Fibroblast of the aortic adventitia (primary cell): ENCODE data around the gene PFKFB2. TPM values are rescaled to one million over a fixed set of nuclear protein-coding genes. Genes with fewer than 3 reads are reported as not detected.
A peak's percentile ranks its signal among the peaks of the same experiment; 100 is the strongest.
"Not testable (repeated sequence)": the region's sequence is repeated elsewhere in the genome, so short reads cannot be mapped to it uniquely, and the experiment has no call there.

Experiments
- DNase-seq: peaks from one replicate; pipeline ENCODE4 v3.0.0-alpha.2; 2010; ENCODE audit warnings: low read depth
- H3K4me3 ChIP-seq: 2 replicates; pipeline ENCODE4 v1.5.1; 2011; ENCODE audit warnings: low read depth, mild to moderate bottlenecking, control low read depth, low read length, moderate library complexity
- CTCF ChIP-seq: IDR thresholded peaks from 2 replicates; pipeline ENCODE4 v1.5.1; 2011; ENCODE audit warnings: mild to moderate bottlenecking, low read length, control low read depth, inconsistent platforms; ENCODE audit not compliant: insufficient read depth
- total RNA-seq: library from RNA; depleted of rRNA; stranded (reverse); fragments of >200 nt; gene quantifications from 2 replicates; pipeline ENCODE4 v1.2.3, GENCODE V29; 2012; ENCODE audit warnings: low replicate concordance

The PFKFB2 gene
- total RNA-seq, 1 donor: 6.9 TPM

DNA sequence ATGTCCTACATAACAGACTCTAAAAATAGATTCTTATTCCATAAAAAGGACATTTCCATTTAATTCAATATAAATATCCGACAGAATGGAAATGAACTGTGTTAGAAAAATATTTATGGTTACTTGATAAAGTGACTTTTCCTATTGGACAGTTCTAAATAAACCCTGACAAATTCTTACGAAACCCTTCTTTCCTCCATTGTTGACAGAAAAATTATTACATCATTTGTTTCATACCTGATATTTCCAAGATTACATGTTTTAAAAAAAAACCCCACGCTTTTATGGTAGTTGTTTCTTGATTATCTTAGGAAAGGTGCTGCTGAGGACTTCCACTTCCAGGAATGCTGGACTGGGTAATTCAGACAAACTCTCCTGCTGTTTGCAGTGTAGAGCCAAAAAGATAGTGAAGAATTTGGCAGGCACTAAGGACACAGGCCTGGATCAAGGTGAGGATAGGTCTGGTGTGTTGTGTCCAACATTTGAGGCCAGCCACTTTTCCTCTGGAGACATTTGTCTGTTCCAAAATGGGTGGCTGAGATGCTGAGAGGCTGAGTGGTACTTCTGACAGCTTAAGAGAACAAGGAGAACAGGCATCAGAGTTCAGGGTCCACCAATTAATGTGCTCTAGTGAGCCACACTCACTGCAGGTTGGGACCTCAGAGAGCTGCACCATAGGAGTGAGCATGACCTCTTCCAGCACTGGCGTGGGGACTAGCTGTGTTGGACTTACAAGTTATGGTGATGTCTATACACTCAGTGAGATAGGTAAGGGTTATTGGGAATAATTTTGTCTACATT, 13.5 kb upstream of the PFKFB2 start:
- H3K4me3 ChIP-seq: no peak overlapping the region
- no peak for DNase-seq
- no peak for TF ChIP-seq CTCF

GRCh38 chr1:207040181-207040533, 12.9 kb upstream of the PFKFB2 start:
- no peak for DNase-seq
- no peak for TF ChIP-seq CTCF
- no peak overlapping the region for H3K4me3 ChIP-seq

DNA sequence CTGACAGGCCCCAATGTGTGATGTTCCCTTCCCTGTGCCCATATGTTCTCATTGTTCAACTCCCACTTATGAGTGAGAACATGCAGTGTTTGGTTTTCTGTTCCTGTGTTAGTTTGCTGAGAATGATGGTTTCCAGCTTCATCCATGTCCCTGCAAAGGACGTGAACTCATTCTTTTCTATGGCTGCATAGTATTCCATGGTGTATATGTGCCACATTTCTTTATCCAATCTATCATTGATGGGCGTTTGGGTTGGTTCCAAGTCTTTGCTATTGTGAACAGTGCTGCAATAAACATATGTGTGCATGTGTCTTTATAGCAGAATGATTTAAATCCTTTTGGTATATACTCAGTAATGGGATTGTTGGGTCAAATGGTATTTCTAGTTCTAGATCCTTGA, 11.7 kb upstream of the PFKFB2 start:
- DNase-seq, H3K4me3 ChIP-seq: not testable (repeated sequence)

DNA sequence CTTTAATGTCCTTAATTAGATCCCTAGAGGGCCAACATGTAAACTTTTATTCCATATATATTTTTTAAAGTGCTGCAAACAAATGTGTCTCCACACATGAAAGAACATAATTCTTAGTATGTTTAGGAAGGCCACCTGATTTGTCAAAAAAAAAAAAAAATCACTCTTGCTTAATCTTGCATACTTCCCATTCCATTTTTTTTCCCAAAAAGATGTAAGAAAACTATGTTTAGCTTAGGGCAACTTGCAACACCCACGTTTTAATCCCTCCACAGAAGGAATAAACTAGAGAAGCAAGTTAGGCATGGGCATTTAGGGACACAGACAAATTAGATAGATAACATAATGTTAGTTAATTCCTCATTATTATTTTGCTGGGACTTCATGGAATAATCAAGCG, 7.6 kb upstream of the PFKFB2 start:
- no peak overlapping the region for H3K4me3 ChIP-seq

GRCh38 chr1:207047505-207047904, 5.6 kb upstream of the PFKFB2 start:
- H3K4me3 ChIP-seq: no peak overlapping the region
- no peak for TF ChIP-seq CTCF
- no peak for DNase-seq

More for the DNA sequence above, 7.6 kb upstream of the PFKFB2 start:
- TF ChIP-seq CTCF: no peak
- peak; percentile 32 for DNase-seq

DNA sequence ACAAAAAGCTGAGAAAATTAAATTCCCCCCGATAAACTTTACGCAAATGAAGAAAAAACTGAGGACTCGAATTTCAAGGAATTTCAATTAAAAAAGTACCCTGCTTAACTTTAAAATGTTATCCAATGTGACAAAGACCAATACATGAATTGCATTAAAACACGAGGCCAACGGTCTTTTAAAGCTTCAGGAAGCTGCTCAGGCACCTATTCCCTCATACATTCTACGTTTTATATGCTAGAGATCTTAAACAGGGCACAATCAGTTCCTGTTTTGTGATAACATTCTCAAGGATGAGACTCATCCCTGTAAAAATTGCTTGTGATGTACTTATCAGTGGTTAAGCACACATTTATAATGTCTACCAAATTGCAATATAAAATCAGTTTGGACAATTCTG, 5.0 kb upstream of the PFKFB2 start:
- no peak for TF ChIP-seq CTCF
- no peak for DNase-seq
- no peak overlapping the region for H3K4me3 ChIP-seq

GRCh38 chr1:207049054-207049453, 4.0 kb upstream of the PFKFB2 start:
- TF ChIP-seq CTCF: no peak
- DNase-seq: no peak
- H3K4me3 ChIP-seq: peak overlapping the region; percentile 98
